ENCODE data around the gene FGD4.

Gene FGD4

GRCh38 chr12:32457251-32458025 is 58.1 kb downstream of the FGD4 start:
- FAIRE-seq = no peak

- no peak for FAIRE-seq
These were observed 61.3 kb downstream of the FGD4 start for GRCh38 chr12:32460638-32461037.

GRCh38 chr12:32462908-32463307 is 63.5 kb downstream of the FGD4 start:
- FAIRE-seq = no peak

- FAIRE-seq = no peak
These were observed 66.8 kb downstream of the FGD4 start for GRCh38 chr12:32466187-32466586.

GRCh38 chr12:32466986-32467711 is 67.8 kb downstream of the FGD4 start:
- no peak for FAIRE-seq

- FAIRE-seq = no peak
These were observed 68.9 kb downstream of the FGD4 start for GRCh38 chr12:32467959-32468863.

GRCh38 chr12:32470936-32471470 is 71.6 kb downstream of the FGD4 start:
- no peak for FAIRE-seq

- no peak for FAIRE-seq
These were observed 72.2 kb downstream of the FGD4 start for GRCh38 chr12:32471591-32472001.

- FAIRE-seq = no peak
These were observed 76.4 kb downstream of the FGD4 start for GRCh38 chr12:32475724-32476123.

- no peak for FAIRE-seq
These were observed 77.1 kb downstream of the FGD4 start for GRCh38 chr12:32476446-32476845.

- FAIRE-seq = no peak
These were observed 78.4 kb downstream of the FGD4 start for GRCh38 chr12:32477714-32478113.

GRCh38 chr12:32478166-32478565 is 78.8 kb downstream of the FGD4 start:
- FAIRE-seq = no peak

- no peak for FAIRE-seq
These were observed 79.7 kb downstream of the FGD4 start for GRCh38 chr12:32478858-32479725.

GRCh38 chr12:32482226-32482625 is 82.9 kb downstream of the FGD4 start:
- FAIRE-seq = no peak

- FAIRE-seq = no peak
These were observed 84.1 kb downstream of the FGD4 start for GRCh38 chr12:32483499-32483898.

GRCh38 chr12:32483993-32484392 is 84.6 kb downstream of the FGD4 start:
- FAIRE-seq = no peak

GRCh38 chr12:32486158-32486557 is 86.8 kb downstream of the FGD4 start:
- no peak for FAIRE-seq

- no peak for FAIRE-seq
These were observed 88.8 kb downstream of the FGD4 start for GRCh38 chr12:32488132-32488531.

GRCh38 chr12:32489070-32489469 is 89.7 kb downstream of the FGD4 start:
- FAIRE-seq = no peak

- no peak for FAIRE-seq
These were observed 91.4 kb downstream of the FGD4 start for GRCh38 chr12:32490801-32491200.

GRCh38 chr12:32493282-32493681 is 93.9 kb downstream of the FGD4 start:
- FAIRE-seq = no peak

- FAIRE-seq = no peak
These were observed 95.3 kb downstream of the FGD4 start for GRCh38 chr12:32494656-32495055.
